Heart left ventricle (tissue), 13 donors: Measurements from ENCODE around the gene GPR137.

Source experiments
- POLR2A ChIP-seq, 2 donors: fragments of 450-650 bp; IDR thresholded peaks; one replicate each; pipeline ENCODE4 v1.6.1; 2017; ENCODE audit warnings: antibody characterized with exemption in 2 of 2, mild to moderate bottlenecking in 2 of 2, moderate library complexity in 2 of 2
- TF ChIP-seq, protein P1 (sequence below), 12 donors: fragments of 200-600 bp; sonication (generic) in 4 of 12; IDR thresholded peaks; one replicate each; pipeline versions ENCODE4 v1.5.0 to v1.8.0; 2018 to 2022; ENCODE audit warnings: antibody characterized with exemption in 12 of 12, mild to moderate bottlenecking in 5 of 12
- donor health status: ischemic (EF 13 %, LVEDD 7.1; RV severe dilation, severe dysfunction).
- donor health status: DM: no; HTN: yes; CAD: no.
- donor health status: DM: no; HTN: no; CAD: no.
- donor health status: ischemic (EF 25% LVEDD 6.9; RV normal size, moderate dysfunction).
- donor health status: ischemic (EF 25% LVEDD 5.7; RV mildly dilated, moderate dysfunction).
- donor health status: ischemic (EF 35%, LVEDD 5.7; RV mildly dilated, moderate dysfunction).
- donor health status: nonischemic (EF 11% LVEDD 7.7; RV severe dilation, severe dysfunction).
- donor health status: DM: yes; HTN: yes; CAD: no.
- donor health status: PGD.
- donor health status: ischemic (EF 29% LVEDD 5.4; RV normal size, mild dysfunction).
- donor health status: nonischemic (EF 23%, LVEDD 6.1; RV moderate dilation, normal function).

DNA sequence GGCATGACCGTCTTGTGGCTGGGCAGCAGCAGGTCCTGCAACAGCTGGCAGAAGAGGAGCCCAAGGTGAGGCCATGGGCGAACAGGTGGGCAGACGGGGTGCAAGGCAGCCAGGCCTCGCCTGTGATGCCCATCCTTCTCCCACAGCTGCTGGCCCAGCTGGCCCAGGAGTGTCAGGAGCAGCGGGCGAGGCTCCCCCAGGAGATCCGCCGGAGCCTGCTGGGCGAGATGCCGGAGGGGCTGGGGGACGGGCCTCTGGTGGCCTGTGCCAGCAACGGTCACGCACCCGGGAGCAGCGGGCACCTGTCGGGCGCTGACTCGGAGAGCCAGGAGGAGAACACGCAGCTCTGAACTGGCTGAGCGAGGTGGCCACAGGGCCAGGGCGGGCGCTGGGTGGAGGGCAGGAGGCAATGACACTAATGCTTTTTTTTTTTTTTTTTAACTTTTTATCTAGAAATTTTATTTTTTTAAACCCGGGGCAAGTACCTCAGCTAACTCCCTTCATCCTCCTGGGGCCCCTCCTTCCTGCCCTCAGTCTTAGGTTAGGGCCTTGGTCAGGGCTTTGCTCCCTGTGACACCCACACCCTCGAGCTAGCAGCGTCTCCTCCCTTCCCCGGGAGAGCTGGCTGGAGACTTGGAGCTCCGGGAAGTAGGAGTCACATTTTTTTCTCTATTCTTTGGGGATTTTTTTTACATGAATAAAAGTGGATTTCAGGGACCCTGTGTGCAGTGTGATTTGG is 18.3 kb upstream of the GPR137 start:
- TF ChIP-seq POLR2A (IDR thresholded peaks at IDR 0.05) = no peak
- TF ChIP-seq, protein P1, sequence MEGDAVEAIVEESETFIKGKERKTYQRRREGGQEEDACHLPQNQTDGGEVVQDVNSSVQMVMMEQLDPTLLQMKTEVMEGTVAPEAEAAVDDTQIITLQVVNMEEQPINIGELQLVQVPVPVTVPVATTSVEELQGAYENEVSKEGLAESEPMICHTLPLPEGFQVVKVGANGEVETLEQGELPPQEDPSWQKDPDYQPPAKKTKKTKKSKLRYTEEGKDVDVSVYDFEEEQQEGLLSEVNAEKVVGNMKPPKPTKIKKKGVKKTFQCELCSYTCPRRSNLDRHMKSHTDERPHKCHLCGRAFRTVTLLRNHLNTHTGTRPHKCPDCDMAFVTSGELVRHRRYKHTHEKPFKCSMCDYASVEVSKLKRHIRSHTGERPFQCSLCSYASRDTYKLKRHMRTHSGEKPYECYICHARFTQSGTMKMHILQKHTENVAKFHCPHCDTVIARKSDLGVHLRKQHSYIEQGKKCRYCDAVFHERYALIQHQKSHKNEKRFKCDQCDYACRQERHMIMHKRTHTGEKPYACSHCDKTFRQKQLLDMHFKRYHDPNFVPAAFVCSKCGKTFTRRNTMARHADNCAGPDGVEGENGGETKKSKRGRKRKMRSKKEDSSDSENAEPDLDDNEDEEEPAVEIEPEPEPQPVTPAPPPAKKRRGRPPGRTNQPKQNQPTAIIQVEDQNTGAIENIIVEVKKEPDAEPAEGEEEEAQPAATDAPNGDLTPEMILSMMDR (IDR thresholded peaks at IDR 0.05) = no peak
